ENCODE data around the gene MARS2.

- TF ChIP-seq CTCF (IDR thresholded peaks at IDR 0.05) (no peak), POLR2A (IDR thresholded peaks at IDR 0.05) (no peak)
Measured at GRCh38 chr2:197713271-197713670, 8.1 kb downstream of the MARS2 start.

Measured in esophagus squamous epithelium (tissue), 4 donors.